SH-SY5Y (cell line): Measurements from ENCODE around the gene XRCC1.

Source experiments
- GATA2 ChIP-seq: IDR thresholded peaks from 2 replicates; pipeline ENCODE4 v1.6.1; 2011; ENCODE audit warnings: mild to moderate bottlenecking, low read depth, low read length
- GATA3 ChIP-seq: IDR thresholded peaks from 2 replicates; pipeline ENCODE4 v1.6.1; 2011; ENCODE audit warnings: low read depth, mild to moderate bottlenecking, low read length, moderate library complexity

GRCh38 chr19:43499042-43499441, 76.3 kb downstream of the XRCC1 start:
- TF ChIP-seq GATA2 = no peak
- TF ChIP-seq GATA3 = no peak
